Ishikawa (cell line): ENCODE data around the gene ATP11A.

Experiments used
- CEBPB ChIP-seq: IDR thresholded peaks from 2 replicates; pipeline ENCODE4 v1.6.1; 2012
- CREB1 ChIP-seq: IDR thresholded peaks from 2 replicates; pipeline ENCODE4 v1.6.1; 2012; ENCODE audit warnings: low read depth
- EP300 ChIP-seq: IDR thresholded peaks from 2 replicates; pipeline ENCODE4 v1.6.1; 2012; ENCODE audit warnings: borderline replicate concordance
- FOXM1 ChIP-seq: IDR thresholded peaks from 2 replicates; pipeline ENCODE4 v1.6.1; 2012; ENCODE audit warnings: low read depth, borderline replicate concordance
- NFIC ChIP-seq: IDR thresholded peaks from 2 replicates; pipeline ENCODE4 v1.6.1; 2012
- RAD21 ChIP-seq: IDR thresholded peaks from 2 replicates; pipeline ENCODE4 v1.6.1; 2012; ENCODE audit warnings: low read depth
- TAF1 ChIP-seq: IDR thresholded peaks from 2 replicates; pipeline ENCODE4 v1.6.1; 2012; ENCODE audit warnings: low read depth, mild to moderate bottlenecking
- TEAD4 ChIP-seq: IDR thresholded peaks from 2 replicates; pipeline ENCODE4 v1.6.1; 2012
- YY1 ChIP-seq: IDR thresholded peaks from 2 replicates; pipeline ENCODE4 v1.6.1; 2012; ENCODE audit warnings: low read depth
- ZBTB7A ChIP-seq: IDR thresholded peaks from 2 replicates; pipeline ENCODE4 v1.6.1; 2012; ENCODE audit warnings: low read depth
- TF ChIP-seq, protein P1 (sequence below): IDR thresholded peaks from 2 replicates; pipeline ENCODE4 v1.6.1; 2012
- TF ChIP-seq, protein P2 (sequence below): IDR thresholded peaks from 2 replicates; pipeline ENCODE4 v1.6.1; 2012
- TF ChIP-seq, protein P3 (sequence below): IDR thresholded peaks from 2 replicates; pipeline ENCODE4 v1.6.1; 2012; ENCODE audit warnings: low read depth, mild to moderate bottlenecking

DNA sequence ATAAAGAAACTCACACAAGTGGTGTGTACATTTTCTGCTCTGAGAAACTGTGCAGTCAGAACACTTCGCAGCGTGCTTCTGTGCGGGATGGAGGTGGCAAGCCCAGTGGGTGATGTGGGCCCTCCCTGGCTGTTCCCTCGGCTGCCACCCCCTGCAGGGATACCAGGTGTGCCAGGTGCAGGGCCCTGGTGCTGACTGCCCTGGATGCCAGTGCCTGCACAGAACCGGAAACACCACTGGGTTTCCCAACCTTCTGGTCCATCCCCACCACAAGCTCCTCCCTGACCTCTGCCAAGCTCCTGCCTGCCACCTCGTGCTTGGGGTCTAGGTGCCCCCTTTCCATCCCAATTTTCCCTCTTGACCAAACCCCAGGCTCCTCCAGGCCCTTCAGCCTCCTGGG is 197.3 kb downstream of the ATP11A start:
- TF ChIP-seq, protein P1, sequence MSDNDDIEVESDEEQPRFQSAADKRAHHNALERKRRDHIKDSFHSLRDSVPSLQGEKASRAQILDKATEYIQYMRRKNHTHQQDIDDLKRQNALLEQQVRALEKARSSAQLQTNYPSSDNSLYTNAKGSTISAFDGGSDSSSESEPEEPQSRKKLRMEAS: no peak
- TF ChIP-seq, protein P2, sequence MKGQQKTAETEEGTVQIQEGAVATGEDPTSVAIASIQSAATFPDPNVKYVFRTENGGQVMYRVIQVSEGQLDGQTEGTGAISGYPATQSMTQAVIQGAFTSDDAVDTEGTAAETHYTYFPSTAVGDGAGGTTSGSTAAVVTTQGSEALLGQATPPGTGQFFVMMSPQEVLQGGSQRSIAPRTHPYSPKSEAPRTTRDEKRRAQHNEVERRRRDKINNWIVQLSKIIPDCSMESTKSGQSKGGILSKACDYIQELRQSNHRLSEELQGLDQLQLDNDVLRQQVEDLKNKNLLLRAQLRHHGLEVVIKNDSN: no peak
- TF ChIP-seq FOXM1 (no peak), EP300 (no peak), YY1 (no peak), RAD21 (no peak), NFIC (no peak), CEBPB (no peak), TAF1 (no peak), CREB1 (no peak), TEAD4 (no peak), ZBTB7A (no peak)
- TF ChIP-seq, protein P3, sequence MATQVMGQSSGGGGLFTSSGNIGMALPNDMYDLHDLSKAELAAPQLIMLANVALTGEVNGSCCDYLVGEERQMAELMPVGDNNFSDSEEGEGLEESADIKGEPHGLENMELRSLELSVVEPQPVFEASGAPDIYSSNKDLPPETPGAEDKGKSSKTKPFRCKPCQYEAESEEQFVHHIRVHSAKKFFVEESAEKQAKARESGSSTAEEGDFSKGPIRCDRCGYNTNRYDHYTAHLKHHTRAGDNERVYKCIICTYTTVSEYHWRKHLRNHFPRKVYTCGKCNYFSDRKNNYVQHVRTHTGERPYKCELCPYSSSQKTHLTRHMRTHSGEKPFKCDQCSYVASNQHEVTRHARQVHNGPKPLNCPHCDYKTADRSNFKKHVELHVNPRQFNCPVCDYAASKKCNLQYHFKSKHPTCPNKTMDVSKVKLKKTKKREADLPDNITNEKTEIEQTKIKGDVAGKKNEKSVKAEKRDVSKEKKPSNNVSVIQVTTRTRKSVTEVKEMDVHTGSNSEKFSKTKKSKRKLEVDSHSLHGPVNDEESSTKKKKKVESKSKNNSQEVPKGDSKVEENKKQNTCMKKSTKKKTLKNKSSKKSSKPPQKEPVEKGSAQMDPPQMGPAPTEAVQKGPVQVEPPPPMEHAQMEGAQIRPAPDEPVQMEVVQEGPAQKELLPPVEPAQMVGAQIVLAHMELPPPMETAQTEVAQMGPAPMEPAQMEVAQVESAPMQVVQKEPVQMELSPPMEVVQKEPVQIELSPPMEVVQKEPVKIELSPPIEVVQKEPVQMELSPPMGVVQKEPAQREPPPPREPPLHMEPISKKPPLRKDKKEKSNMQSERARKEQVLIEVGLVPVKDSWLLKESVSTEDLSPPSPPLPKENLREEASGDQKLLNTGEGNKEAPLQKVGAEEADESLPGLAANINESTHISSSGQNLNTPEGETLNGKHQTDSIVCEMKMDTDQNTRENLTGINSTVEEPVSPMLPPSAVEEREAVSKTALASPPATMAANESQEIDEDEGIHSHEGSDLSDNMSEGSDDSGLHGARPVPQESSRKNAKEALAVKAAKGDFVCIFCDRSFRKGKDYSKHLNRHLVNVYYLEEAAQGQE: no peak
